Right cardiac atrium (tissue), 5 donors: Measurements from ENCODE around the gene RNF212. TPM values are rescaled to one million over a fixed set of nuclear protein-coding genes. Genes with fewer than 3 reads are reported as not detected.
A peak's percentile ranks its signal among the peaks of the same experiment; 100 is the strongest.

Source experiments
- ATAC-seq, 2 donors: fragments of 200-7000 bp; cut with Tn5 transposase; one replicate each; pipeline versions ENCODE4 v1.8.0 to v1.9.1; 2020; ENCODE audit warnings: moderate library complexity in 2 of 2, mild to moderate bottlenecking in 1 of 2
- DNase-seq, 3 donors: peaks; one replicate each; pipeline ENCODE4 v3.0.0-alpha.2; 2020
- H3K27ac ChIP-seq: one replicate; pipeline ENCODE4 v1.5.1; 2013; ENCODE audit warnings: mild to moderate bottlenecking, low read length, control low read depth, moderate library complexity
- H3K27me3 ChIP-seq: one replicate; pipeline ENCODE4 v1.6.1; 2013; ENCODE audit not compliant: control insufficient read depth, insufficient read depth
- H3K4me1 ChIP-seq: one replicate; pipeline ENCODE4 v1.6.1; 2013; ENCODE audit warnings: low read length; ENCODE audit not compliant: control insufficient read depth, insufficient read depth
- H3K4me3 ChIP-seq: one replicate; pipeline ENCODE4 v1.5.1; 2013; ENCODE audit warnings: low read length, control low read depth
- H3K9me3 ChIP-seq: one replicate; pipeline ENCODE4 v1.6.1; 2013; ENCODE audit warnings: low read length; ENCODE audit not compliant: control insufficient read depth
- WGBS: extraction: QIAGEN DNeasy Blood & Tissue Kit; methylation state at CpG from one replicate; pipeline ENCODE4 v1.1.7; 2013; 5-methylcytosine and 5-hydroxymethylcytosine counted together
- intact Hi-C, 4 donors: fragments of 100-400 bp; cut with DNase I; formaldehyde crosslinking; loops; one replicate each; pipeline versions ENCODE4 v1.11.0 to v1.14.0; 2022 to 2023
- polyA plus RNA-seq: library from polyadenylated mRNA; stranded (reverse); fragments of 200-250 nt; gene quantifications from one replicate; pipeline ENCODE4 v1.2.3, GENCODE V29; 2013
- total RNA-seq, 4 donors: library from RNA; stranded (reverse); fragmentation: NEBNext Ultra II Directional; extraction: Animal tissue kit (Norgen Biotek cat#: 25700); gene quantifications; one replicate each; pipeline ENCODE4 v1.2.1, GENCODE V29; 2021
- donor health status: healthy with polysubstance abuse.
- donor health status: DM: no; HTN: yes; CAD: no.
- donor health status: DM: no; HTN: no; CAD: no.
- donor health status: DM: no; HTN: yes; CAD: no; lungs with severe emphysema.
- donor health status: DM: yes; HTN: yes; CAD: no.

Gene RNF212
- total and polyA plus RNA-seq, 5 donors, result 0.59 to 2.4 (median 1.6) TPM

GRCh38 chr4:1115528-1116293, 2.3 kb upstream of the RNF212 start:
- Histone ChIP-seq H3K4me3 (no peak overlapping the region), H3K27me3 (no peaks in the 10 kb centered on the region), H3K9me3 (no peaks in the 10 kb centered on the region), H3K4me1 (no peaks in the 10 kb centered on the region), H3K27ac (no peak overlapping the region)
- 79% methylated on average over 8 of the region's 8 CpGs for WGBS
- intact Hi-C loops, result no loop called here
- DNase-seq (no peak), ATAC-seq (no peak)

GRCh38 chr4:1112821-1113182, 562 bp downstream of the RNF212 start:
- H3K9me3 ChIP-seq, result no peaks in the 10 kb centered on the region
- WGBS, result 87% methylated on average over 24 of the region's 24 CpGs
- ATAC-seq (no peak), DNase-seq (no peak)
- no peaks in the 10 kb centered on the region for H3K27me3 ChIP-seq
- no peak overlapping the region for H3K4me3 ChIP-seq
- intact Hi-C loops, result no loop called here
- no peaks in the 10 kb centered on the region for H3K4me1 ChIP-seq
- H3K27ac ChIP-seq, result no peak overlapping the region

- Histone ChIP-seq H3K4me1 (no peaks in the 10 kb centered on the region), H3K27me3 (no peaks in the 10 kb centered on the region), H3K9me3 (no peaks in the 10 kb centered on the region), H3K27ac (no peak overlapping the region), H3K4me3 (no peak overlapping the region)
- ATAC-seq, result no peak
- 76% methylated on average over 27 of the region's 27 CpGs for WGBS
- intact Hi-C loops, result no loop called here
- peak in 1 of 3 donors; percentile 68 for DNase-seq
Measured at GRCh38 chr4:1112174-1112820, 1.1 kb downstream of the RNF212 start.

- ATAC-seq, result no peak
- no peaks in the 10 kb centered on the region for H3K27me3 ChIP-seq
- H3K9me3 ChIP-seq, result no peaks in the 10 kb centered on the region
- H3K4me3 ChIP-seq, result no peak overlapping the region
- H3K4me1 ChIP-seq, result no peaks in the 10 kb centered on the region
- no peak for DNase-seq
- intact Hi-C loops, result no loop called here
- H3K27ac ChIP-seq, result no peak overlapping the region
- 66% methylated on average over 8 of the region's 8 CpGs for WGBS
Measured at GRCh38 chr4:1111259-1111809, 2.0 kb downstream of the RNF212 start.

- WGBS, result 63% methylated on average over 8 of the region's 8 CpGs
- H3K9me3 ChIP-seq, result no peaks in the 10 kb centered on the region
- DNase-seq, result no peak
- H3K4me3 ChIP-seq, result no peak overlapping the region
- intact Hi-C loops, result no loop called here
- H3K27ac ChIP-seq, result no peak overlapping the region
- H3K27me3 ChIP-seq, result no peaks in the 10 kb centered on the region
- ATAC-seq, result no peak
- no peaks in the 10 kb centered on the region for H3K4me1 ChIP-seq
Measured at GRCh38 chr4:1109898-1110506, 3.4 kb downstream of the RNF212 start.

- DNase-seq, result no peak
Measured at GRCh38 chr4:1109333-1109732, 4.0 kb downstream of the RNF212 start.

GRCh38 chr4:1105662-1106061, 7.7 kb downstream of the RNF212 start:
- 54% methylated on average over 10 of the region's 10 CpGs for WGBS
- ATAC-seq, result no peak
- DNase-seq, result no peak
- Histone ChIP-seq H3K4me1 (no peaks in the 10 kb centered on the region), H3K9me3 (no peaks in the 10 kb centered on the region), H3K4me3 (no peak overlapping the region), H3K27ac (no peak overlapping the region), H3K27me3 (no peaks in the 10 kb centered on the region)
- intact Hi-C loops, result no loop called here

More at GRCh38 chr4:1109333-1109732, 4.0 kb downstream of the RNF212 start:
- intact Hi-C loops, result no loop called here
- no peak for ATAC-seq
- no peaks in the 10 kb centered on the region for H3K27me3 ChIP-seq
- 83% methylated on average over 2 of the region's 2 CpGs for WGBS
- H3K9me3 ChIP-seq, result no peaks in the 10 kb centered on the region
- no peak overlapping the region for H3K4me3 ChIP-seq
- no peaks in the 10 kb centered on the region for H3K4me1 ChIP-seq
- H3K27ac ChIP-seq, result no peak overlapping the region

- H3K4me1 ChIP-seq, result no peaks in the 10 kb centered on the region
Measured at GRCh38 chr4:1105067-1105466, 8.3 kb downstream of the RNF212 start.

GRCh38 chr4:1104647-1105046, 8.7 kb downstream of the RNF212 start:
- Histone ChIP-seq H3K27me3 (no peaks in the 10 kb centered on the region), H3K9me3 (no peaks in the 10 kb centered on the region), H3K27ac (no peak overlapping the region), H3K4me1 (no peaks in the 10 kb centered on the region), H3K4me3 (no peak overlapping the region)
- intact Hi-C loops, result no loop called here
- ATAC-seq (no peak), DNase-seq (no peak)
- 91% methylated on average over 8 of the region's 8 CpGs for WGBS

More at GRCh38 chr4:1105067-1105466, 8.3 kb downstream of the RNF212 start:
- intact Hi-C loops, result no loop called here
- H3K27ac ChIP-seq, result no peak overlapping the region
- no peaks in the 10 kb centered on the region for H3K27me3 ChIP-seq
- WGBS, result 71% methylated on average over 12 of the region's 12 CpGs
- H3K4me3 ChIP-seq, result no peak overlapping the region
- ATAC-seq (no peak), DNase-seq (no peak)
- H3K9me3 ChIP-seq, result no peaks in the 10 kb centered on the region

- Histone ChIP-seq H3K27me3 (no peaks in the 10 kb centered on the region), H3K27ac (no peak overlapping the region), H3K4me1 (no peaks in the 10 kb centered on the region), H3K4me3 (no peak overlapping the region), H3K9me3 (no peaks in the 10 kb centered on the region)
- WGBS, result 84% methylated on average over 27 of the region's 27 CpGs
- intact Hi-C loops, result no loop called here
- no peak for DNase-seq
- ATAC-seq, result no peak
Measured at GRCh38 chr4:1099684-1100335, 13.6 kb downstream of the RNF212 start.

GRCh38 chr4:1099270-1099669, 14.1 kb downstream of the RNF212 start:
- H3K4me1 ChIP-seq, result no peaks in the 10 kb centered on the region
- DNase-seq, result no peak
- no peaks in the 10 kb centered on the region for H3K27me3 ChIP-seq
- no peak overlapping the region for H3K27ac ChIP-seq
- no peaks in the 10 kb centered on the region for H3K9me3 ChIP-seq
- no peak overlapping the region for H3K4me3 ChIP-seq
- 91% methylated on average over 9 of the region's 9 CpGs for WGBS
- ATAC-seq, result no peak
- intact Hi-C loops, result no loop called here
